HG03354 (cell line): ENCODE results near the gene CEP120.
A peak's percentile ranks its signal among the peaks of the same experiment; 100 is the strongest.

ENCODE experiments used
- ATAC-seq: cut with Tn5 transposase; IDR thresholded peaks from one replicate; pipeline ENCODE4 v1.9.1; 2021; ENCODE audit warnings: mild to moderate bottlenecking; ENCODE audit not compliant: unreplicated experiment, poor library complexity, severe bottlenecking

Gene CEP120

DNA sequence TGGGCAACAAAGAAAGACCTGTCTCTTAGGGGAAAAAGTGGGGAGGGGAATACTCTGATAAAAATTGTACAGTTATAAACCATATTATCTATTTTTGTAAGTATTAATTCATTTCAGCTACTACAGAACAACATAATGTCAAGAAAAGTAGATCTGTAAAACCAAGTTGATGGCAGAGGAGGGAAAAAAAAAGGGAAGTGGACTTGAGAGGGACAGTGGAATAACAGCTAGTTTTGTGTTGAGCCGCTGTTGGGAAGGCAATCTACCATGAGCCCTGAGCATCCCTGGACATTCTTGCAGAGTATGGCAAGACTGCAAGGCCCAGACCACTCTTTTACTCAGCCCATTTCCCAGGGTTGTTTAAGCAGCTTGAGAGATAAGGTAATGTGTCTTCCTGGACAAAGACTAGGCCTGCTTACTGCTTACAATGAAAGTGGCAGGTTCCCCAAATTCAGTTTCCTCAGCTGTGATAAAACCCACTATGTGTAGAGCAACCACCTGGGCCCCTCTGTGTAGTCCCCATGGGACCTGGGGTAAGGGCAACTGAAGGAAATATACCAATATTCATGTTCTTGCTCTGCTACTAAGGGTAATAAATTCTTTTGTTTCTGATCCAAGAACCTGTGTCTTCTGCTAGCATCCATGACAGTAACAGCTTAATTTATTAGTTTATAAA, 25.0 kb downstream of the CEP120 start:
- no peak for ATAC-seq

DNA sequence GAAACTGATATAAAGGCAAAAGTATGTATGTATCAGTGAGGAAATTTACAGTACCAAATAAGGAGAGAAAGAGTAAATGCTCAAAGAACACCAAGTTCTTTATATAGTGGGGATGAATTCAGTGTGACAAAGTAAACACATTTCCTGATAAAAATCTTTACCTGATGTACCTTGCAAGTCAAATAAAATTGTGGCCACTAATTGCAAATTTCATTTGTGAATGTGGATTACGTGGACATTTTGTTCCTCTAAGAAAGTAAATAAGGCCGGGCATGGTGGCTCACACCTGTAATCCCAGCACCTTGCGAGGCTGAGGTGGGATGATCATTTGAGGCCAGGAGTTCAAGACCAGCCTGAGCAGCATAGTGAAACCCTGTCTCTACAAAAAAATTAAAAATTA, 25.7 kb downstream of the CEP120 start:
- ATAC-seq = no peak

DNA sequence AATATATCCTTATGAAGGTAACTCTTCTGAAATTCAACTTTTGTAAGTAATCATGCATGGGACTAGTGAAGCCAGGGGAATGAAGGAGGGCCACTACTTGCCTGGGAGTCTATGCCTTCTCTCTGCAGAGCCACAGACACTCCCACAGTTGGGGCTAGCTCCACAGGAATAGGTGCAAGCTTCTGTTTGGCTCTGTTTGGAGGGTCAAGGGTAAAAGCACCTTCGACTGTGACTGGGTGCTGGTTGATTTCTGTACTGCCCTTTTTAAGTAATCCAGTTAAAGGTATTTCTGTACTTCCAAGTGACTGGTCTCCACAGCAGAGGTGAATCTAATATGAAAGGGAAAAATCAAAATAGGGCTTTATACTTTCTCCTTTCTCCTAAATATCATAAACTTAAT, 32.2 kb downstream of the CEP120 start:
- no peak for ATAC-seq

DNA sequence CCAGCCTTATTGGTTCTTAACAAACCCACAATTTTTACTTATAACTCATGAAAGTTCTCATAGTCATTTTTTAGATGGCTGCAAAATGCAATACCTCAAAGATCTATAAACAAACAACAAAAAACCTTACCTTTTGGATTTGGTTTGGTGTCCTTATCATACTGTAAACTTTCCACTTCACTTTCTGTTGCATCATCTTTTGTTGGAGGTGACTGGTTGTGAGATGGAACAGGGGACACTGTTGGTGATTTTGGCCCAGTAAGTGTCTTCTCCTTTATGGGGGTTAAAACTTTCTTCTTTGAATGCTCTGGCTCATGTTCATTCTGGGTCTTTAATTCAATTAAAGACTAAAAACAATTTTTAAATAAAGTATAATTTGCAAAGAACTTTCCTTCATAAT, 33.4 kb downstream of the CEP120 start:
- no peak for ATAC-seq

DNA sequence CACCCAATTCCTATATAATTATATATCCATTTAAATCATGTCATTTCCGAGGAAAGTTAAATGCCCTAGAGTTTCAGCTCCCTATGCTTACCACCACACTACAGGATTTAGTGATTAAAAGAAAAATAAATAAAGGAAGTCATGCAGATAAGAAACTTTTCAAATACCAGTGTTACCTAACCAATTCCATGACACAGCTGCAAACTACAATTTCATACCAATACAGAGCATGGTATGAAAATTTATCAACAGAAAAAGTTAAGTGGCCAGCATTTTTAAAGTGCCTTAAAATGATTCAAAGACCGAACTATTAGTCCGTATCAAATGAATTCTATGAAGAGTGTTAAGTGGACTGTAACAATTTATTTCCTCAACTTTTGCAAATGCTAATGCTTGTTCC, 35.9 kb downstream of the CEP120 start:
- no peak for ATAC-seq

DNA sequence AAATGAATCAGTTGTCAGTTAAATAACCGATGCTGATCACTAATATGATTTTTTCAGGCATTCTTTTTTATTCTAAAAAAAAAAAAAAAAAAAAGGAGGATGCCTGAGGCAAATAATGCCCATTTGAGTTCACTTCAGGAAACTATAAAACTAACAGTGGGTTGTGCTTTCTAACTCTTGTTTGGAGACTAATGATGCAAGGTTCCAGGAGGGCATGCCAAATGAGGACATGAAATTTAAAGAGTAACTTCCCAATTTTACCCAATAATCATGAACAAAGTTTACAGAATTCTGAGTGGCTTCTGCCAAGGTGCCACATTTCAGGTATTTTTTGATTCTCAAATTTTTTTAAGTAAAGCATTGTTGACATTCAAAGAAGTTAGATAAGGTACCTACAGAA, 41.0 kb downstream of the CEP120 start:
- ATAC-seq = no peak

DNA sequence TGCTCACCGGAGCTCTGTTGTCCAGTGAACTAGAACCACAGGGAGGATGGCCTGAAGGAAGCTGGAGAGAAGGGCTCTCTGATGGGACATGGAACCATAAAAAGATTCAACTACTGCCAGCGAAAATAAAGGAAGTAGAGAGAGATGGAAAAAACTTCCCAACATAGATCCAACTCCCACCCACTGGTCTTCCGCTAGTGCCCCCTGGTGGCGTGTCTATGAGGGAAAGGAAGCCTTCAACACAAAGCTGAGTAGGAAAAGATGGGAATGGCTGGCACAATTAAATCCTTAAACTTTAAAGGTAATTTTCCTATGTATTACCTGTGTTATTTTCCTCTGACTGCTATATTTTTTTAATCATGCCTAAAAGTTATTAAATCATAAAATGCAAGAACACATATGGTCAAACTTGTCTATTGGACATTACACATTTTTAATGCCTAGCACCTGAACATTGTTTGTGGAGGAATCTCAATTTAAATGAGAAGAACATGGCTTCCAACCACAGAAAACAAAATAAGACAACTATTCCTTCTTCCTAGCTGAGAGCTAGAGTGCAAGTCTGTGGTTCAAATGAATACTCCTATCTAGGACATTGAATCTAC, 51.5 kb downstream of the CEP120 start:
- ATAC-seq = no peak

DNA sequence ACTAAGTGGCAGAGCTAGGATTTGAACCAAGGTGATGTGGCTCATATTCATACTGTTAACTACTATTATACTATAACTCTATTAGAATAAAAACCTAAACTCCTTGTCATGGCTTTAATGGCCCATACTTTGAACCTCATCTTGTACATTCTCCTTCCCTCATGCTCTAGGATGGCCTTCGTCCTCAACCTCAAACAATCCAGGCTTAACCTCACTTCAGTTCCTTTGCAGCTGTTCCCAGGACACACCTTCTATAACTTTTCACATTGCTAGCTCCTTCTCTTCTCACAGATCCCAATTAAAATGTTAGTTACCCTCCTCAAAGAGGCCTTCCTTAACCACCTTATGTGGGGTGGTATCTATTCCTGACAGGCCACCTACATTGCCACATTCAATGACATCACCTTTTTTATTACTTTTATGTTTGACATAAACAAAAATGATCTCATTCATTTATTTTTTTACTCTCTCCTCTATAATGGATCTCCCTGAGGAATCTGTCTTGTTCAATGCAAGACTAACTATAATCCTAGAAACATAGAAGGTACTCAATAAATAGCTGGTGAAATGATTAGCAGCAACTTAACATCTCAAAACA, 53.7 kb downstream of the CEP120 start:
- ATAC-seq = no peak

DNA sequence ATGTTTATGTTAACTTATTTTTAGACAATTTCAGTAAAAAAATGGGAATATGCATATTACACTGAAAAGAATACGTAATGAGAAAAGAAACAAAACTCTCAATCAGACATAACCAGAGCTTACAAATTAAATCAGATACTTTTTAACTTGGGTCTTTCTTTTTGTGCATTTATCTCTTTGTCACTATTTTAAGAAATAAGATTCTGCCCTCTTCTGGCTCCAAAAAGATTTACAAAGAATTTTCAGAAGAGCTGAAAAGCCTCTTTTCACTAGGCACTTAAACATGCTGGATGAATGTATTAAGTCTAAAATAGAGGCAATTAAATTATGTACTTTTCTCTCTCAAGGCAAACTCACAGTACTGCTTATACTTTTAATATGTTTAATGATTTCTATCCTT, 55.5 kb downstream of the CEP120 start:
- ATAC-seq = no peak

DNA sequence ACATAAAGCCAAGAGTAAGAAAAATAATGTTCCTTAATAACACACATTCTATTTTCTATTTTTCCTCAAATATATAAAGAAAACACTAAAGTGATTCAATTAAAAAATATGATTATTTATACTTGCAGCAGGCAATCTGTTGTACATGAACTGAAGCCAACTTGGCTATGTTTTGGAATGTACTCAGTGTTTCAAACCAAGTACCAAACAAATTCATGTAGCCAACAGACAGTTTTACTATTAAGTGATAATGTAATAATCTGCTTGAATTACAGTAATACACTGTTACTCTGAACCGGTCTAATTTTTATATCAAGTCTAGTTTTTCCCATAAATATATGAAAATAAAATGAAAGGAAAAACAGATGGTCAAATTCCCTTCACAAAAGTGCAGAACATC, 58.0 kb downstream of the CEP120 start:
- no peak for ATAC-seq

DNA sequence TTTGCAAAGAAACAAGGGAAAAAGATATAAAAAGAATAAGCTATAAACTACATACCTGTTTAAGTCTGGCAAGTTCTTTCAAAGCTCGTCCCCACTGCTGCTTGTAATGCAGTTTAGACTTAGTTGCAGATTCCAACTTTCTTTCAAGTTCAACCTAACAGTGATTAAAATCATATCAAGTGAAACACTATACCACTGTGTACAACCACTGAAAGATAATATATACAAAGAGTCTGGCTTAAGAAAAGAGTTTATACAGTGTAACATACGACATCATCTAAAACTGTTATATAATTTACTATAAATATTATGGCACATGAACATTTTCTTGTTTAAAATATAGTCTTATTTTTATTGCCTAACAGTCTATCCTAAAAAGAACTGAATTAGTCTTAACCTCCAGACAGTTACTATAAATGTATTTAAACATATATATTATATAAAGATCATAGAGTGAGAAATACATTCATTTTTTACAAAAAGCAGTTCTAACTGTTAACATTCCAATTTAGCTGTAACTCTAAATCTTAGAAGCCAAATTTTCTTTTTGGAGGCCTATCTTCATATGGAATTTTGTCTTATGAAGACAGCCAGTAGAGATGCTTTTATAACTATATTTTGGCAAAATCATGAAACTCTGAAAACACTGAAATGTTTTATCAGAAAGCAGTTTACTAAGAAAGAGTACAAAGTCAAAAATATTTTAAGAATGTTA, 58.6 kb downstream of the CEP120 start:
- no peak for ATAC-seq

DNA sequence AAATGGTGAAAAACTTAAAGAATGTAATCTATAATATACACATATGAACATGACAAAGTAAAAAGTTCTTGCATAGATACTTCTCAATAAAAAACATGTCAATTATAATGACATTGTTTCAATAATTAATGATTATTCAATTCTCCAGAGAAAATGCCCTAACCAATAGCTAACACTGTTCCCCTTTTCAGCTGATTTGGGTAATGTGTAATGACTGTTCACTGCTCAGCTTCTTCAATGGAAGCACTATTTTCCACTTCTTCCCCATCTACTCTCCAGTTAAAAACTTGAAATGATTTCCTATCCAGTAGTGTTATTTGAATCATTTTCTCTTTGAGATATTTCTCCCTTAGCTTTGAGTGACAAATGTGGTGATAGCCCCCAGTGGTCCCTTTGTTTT, 62.3 kb downstream of the CEP120 start:
- peak; percentile 50 for ATAC-seq

DNA sequence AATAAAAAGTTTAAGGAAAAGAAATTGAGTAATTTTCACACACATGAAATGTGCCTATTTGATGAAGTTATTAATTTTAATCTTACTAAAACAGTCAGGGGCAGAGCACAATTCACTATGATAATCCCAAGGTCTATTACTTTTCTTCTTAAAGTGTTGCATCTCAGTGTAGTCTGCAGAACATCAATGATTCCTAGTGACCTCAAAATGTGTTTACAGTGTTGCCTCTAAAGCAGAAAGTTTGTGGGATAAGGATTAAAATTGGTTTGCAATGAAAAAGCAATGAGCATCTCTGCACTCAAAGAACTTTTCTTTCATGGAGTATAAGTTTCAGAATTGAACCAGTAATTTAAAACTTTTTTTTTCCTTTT, 63.0 kb downstream of the CEP120 start:
- ATAC-seq = no peak

DNA sequence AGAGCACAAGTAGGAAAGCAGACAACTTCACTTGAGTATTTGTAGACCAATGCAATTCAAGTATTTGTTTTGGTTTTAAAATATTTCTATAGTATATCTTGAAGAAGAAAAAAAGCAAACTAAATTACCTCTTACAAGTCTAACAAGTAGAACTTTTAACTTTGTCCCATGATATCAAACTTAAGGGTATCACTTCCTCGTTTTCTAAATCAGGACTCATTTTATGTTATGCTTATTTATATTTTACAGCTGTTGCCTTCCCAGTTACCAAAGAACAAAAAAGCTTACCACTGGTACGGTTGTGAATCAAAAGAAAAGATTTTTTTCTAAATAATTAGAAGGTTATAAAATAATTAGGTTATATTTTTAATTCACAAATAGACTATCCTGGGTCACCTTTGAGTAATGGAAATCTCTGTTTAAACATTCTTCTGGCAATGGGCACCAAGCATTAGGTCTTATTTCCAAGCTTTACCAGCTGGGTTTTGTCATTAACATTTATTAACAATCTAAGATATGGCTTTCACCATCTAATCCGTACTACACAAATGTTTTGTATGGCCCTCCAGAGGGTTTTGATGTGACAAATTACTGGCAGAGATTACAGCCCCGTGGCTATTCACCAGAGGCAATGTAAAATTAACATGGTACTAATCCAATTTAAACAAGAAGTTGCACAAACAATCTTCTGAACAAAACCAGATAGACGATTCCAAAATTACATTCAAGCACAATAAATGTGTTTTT, 63.6 kb downstream of the CEP120 start:
- ATAC-seq = no peak

DNA sequence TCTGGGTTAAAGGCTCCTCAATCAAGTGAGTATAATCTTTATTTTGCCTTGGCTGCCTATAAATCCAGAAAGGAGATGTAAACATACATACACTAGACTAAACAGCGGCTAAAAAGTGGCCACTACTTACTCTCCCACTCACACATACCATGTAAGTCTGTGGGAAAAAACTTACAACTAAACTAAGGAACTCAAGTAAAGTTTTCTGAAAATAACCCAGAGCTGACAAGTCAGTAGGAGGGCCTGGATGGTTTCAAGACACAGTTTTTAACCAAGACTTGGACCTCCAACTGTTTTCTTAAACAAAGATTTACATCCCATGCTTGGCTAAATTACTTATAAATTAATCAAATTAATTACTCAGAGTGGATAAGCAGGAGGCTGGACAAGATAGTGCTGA, 64.5 kb downstream of the CEP120 start:
- ATAC-seq = no peak

DNA sequence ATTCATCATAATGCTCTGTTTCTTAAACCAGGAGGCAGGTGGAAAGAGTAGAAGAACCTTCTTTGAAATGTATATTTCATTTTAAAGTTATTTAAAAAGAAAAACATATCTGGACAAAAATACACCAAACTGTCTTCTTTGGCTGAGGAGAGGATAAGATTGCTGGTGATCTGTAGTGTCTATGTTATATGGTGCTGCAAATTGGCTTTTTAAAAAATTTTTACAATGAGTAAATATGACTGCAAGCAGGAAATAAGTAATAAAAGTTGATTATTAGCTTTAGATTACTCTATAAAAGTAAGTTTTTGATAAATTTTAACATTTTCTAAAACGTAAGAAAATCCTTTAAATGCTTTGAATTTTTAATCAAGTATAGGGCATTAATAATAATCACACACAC, 64.9 kb downstream of the CEP120 start:
- ATAC-seq = no peak

DNA sequence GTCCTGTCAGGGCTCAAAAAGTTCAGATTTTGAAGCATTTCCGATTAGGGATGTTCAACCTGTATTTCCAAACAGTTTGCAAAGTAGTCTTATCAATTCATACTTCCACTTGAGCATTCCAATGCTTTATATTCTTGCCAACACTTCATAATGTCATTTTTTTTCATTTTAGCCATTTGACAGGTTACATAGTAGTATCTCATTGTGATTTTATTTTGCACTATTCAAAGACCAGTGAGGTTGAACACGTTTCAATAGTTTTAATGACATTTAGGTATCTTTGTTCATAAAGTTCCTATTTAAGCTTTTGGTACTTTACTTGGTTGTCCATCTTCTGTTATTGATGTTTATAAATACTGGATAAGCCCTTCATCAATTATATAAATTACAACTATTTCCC, 71.4 kb downstream of the CEP120 start:
- no peak for ATAC-seq

DNA sequence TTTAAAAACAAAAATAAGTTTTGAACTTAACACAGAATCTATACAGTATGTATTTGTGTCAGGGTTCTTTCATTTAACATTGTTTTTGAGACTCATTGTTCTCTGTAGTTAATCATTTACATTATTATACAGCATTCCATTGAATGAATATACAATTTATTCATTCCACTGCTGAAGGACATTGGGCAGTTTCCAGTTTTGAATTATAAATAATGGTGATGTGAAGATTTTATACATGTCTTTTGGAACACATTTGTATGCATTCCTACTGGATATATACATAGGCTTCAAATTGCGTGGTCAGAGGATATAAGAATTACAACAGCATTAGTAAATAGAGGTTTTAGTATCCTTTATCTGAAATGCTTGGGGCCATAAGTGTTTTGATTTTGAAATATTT, 72.0 kb downstream of the CEP120 start:
- no peak for ATAC-seq

DNA sequence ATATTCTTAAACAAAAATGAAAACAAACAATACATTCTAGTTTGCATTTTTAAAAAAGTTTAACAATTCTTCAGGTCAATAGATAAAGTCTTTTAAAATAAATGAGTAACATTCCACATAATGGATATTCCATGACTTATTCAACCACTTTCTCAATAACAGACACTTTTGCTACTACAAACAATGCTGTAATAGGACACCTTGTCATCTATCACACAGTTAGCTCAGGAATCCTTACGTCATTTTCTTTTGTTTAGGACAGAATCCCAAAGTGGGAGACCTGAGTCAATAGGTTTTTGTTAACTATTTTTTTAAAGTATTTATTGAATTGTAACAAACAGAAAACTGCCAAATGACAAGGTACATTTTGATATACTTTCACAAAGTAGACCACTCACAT, 72.5 kb downstream of the CEP120 start:
- ATAC-seq = no peak

DNA sequence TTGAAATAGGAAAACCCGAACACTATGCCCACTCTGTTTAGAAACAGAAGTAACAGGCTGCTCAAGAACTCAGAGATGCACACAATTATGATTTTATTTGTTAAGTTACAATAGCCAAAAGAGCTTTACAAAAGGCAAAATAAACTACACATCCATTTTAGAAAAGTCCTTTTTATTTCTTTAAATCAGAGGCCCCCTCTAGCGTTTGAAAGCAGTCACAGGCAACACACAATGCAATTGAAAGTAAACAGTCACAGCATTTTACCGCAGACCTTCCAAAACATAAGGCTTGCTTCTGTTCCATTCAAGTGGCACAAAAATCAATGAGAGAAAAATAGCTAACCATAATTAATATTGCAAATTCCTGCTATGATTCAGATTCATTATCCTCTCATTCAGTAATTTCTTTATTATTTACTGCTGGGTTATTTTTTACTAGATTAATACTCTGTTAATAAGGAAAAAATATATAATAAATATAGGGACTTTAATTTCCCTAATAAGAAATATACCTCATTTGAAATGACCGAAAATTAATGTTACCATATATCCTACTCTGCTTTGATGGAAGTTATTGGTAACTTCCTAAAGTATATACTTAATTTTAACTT, 78.3 kb downstream of the CEP120 start:
- no peak for ATAC-seq
